ENCODE results near the gene TBX4. TPM values are rescaled to one million over a fixed set of nuclear protein-coding genes. Genes with fewer than 3 reads are reported as not detected.

The TBX4 gene
- total and polyA plus RNA-seq, 2 of the 13 experiments (the other 11 are each of a cell fraction or from before 2014, with no cell fraction given), result 0.11 to 1.1 TPM

- TF ChIP-seq ZBTB40 (IDR thresholded peaks at IDR 0.05) (no peak), ZBTB40 (CRISPR knock-in tag; IDR thresholded peaks at IDR 0.05) (no peak), ZFP1 (CRISPR knock-in tag; IDR thresholded peaks at IDR 0.05) (no peak), TGIF2 (CRISPR knock-in tag; IDR thresholded peaks at IDR 0.05) (0 out of 2 replicates have a peak, but pooled peaks have one; percentile 33), TMF1 (CRISPR knock-in tag; IDR thresholded peaks at IDR 0.05; ENCODE audit: low read depth) (no peak), ZNF121 (CRISPR knock-in tag; IDR thresholded peaks at IDR 0.05) (no peak), NR2C2 (CRISPR knock-in tag; IDR thresholded peaks at IDR 0.05; ENCODE audit: borderline replicate concordance) (peak; percentile 62; the same call in 1 of the 2 replicates), ZFP36L2 (CRISPR knock-in tag; IDR thresholded peaks at IDR 0.05) (no peak), ZNF280B (CRISPR knock-in tag; IDR thresholded peaks at IDR 0.05; ENCODE audit: borderline replicate concordance) (no peak), PPARG (CRISPR knock-in tag; conservative IDR thresholded peaks at IDR 0.05) (no peak), HNRNPUL1 (IDR thresholded peaks at IDR 0.05; ENCODE audit: low read depth, low read length) (no peak), ZNF704 (CRISPR knock-in tag; IDR thresholded peaks at IDR 0.05; ENCODE audit: borderline replicate concordance) (no peak)
- TF ChIP-seq, protein P1, sequence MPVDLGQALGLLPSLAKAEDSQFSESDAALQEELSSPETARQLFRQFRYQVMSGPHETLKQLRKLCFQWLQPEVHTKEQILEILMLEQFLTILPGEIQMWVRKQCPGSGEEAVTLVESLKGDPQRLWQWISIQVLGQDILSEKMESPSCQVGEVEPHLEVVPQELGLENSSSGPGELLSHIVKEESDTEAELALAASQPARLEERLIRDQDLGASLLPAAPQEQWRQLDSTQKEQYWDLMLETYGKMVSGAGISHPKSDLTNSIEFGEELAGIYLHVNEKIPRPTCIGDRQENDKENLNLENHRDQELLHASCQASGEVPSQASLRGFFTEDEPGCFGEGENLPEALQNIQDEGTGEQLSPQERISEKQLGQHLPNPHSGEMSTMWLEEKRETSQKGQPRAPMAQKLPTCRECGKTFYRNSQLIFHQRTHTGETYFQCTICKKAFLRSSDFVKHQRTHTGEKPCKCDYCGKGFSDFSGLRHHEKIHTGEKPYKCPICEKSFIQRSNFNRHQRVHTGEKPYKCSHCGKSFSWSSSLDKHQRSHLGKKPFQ (CRISPR knock-in tag; IDR thresholded peaks at IDR 0.05; ENCODE audit: insufficient replicate concordance), result no peak
- TF ChIP-seq, protein P2, sequence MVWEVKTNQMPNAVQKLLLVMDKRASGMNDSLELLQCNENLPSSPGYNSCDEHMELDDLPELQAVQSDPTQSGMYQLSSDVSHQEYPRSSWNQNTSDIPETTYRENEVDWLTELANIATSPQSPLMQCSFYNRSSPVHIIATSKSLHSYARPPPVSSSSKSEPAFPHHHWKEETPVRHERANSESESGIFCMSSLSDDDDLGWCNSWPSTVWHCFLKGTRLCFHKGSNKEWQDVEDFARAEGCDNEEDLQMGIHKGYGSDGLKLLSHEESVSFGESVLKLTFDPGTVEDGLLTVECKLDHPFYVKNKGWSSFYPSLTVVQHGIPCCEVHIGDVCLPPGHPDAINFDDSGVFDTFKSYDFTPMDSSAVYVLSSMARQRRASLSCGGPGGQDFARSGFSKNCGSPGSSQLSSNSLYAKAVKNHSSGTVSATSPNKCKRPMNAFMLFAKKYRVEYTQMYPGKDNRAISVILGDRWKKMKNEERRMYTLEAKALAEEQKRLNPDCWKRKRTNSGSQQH (CRISPR knock-in tag; IDR thresholded peaks at IDR 0.05; ENCODE audit: low read depth), result no peak
Observed at GRCh38 chr17:61431594-61432311, 20.5 kb upstream of the TBX4 start (continued).

All from HepG2 (cell line).